ENCODE measurements around the gene ARSG. TPM values are rescaled to one million over a fixed set of nuclear protein-coding genes. Genes with fewer than 3 reads are reported as not detected.

Gene ARSG
- total and polyA plus RNA-seq, 2 of the 8 experiments (the other 6 are each of a cell fraction or from before 2014, with no cell fraction given) = 3.3 to 4.0 TPM

GRCh38 chr17:68397108-68397536, 105.8 kb downstream of the ARSG start (continued):
- TF ChIP-seq, protein P1, sequence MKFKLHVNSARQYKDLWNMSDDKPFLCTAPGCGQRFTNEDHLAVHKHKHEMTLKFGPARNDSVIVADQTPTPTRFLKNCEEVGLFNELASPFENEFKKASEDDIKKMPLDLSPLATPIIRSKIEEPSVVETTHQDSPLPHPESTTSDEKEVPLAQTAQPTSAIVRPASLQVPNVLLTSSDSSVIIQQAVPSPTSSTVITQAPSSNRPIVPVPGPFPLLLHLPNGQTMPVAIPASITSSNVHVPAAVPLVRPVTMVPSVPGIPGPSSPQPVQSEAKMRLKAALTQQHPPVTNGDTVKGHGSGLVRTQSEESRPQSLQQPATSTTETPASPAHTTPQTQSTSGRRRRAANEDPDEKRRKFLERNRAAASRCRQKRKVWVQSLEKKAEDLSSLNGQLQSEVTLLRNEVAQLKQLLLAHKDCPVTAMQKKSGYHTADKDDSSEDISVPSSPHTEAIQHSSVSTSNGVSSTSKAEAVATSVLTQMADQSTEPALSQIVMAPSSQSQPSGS (IDR thresholded peaks at IDR 0.05; ENCODE audit: low read length) = no peak
- TF ChIP-seq EZH2 (IDR thresholded peaks at IDR 0.05; ENCODE audit: low read depth, low read length, severe bottlenecking) (no peak), RAD21 (IDR thresholded peaks at IDR 0.05 in 1 of 2, conservative IDR thresholded peaks at IDR 0.05 in 1 of 2; ENCODE audit: low read depth in 2 of 2, low read length in 2 of 2) (no peak), KDM5A (IDR thresholded peaks at IDR 0.05; ENCODE audit: low read length) (no peak), CHD1 (IDR thresholded peaks at IDR 0.05; ENCODE audit: low read depth, low read length) (no peak)

All from H1 (cell line).